Stimulated activated CD8-positive, alpha-beta memory T cell treated with anti-CD3 and anti-CD28 coated beads, Interleukin-12 subunit alpha, Interleukin-12 subunit beta, amount 100 ng/mL, for 4 hours (primary cell): ENCODE results near the gene PPP2R1A.
A peak's percentile ranks its signal among the peaks of the same experiment; 100 is the strongest.
"Not testable (repeated sequence)": the region's sequence is repeated elsewhere in the genome, so short reads cannot be mapped to it uniquely, and the experiment has no call there.

Source experiments
- DNase-seq: peaks from one replicate; pipeline ENCODE4 v3.0.0-alpha.2; 2020; ENCODE audit warnings: low read depth

Gene PPP2R1A

GRCh38 chr19:52200755-52201391 lies 11.0 kb downstream of the PPP2R1A start:
- not testable (repeated sequence) for DNase-seq

GRCh38 chr19:52206481-52206880 lies 16.6 kb downstream of the PPP2R1A start:
- DNase-seq: no peak

GRCh38 chr19:52211203-52211602 lies 21.4 kb downstream of the PPP2R1A start:
- DNase-seq: no peak

DNA sequence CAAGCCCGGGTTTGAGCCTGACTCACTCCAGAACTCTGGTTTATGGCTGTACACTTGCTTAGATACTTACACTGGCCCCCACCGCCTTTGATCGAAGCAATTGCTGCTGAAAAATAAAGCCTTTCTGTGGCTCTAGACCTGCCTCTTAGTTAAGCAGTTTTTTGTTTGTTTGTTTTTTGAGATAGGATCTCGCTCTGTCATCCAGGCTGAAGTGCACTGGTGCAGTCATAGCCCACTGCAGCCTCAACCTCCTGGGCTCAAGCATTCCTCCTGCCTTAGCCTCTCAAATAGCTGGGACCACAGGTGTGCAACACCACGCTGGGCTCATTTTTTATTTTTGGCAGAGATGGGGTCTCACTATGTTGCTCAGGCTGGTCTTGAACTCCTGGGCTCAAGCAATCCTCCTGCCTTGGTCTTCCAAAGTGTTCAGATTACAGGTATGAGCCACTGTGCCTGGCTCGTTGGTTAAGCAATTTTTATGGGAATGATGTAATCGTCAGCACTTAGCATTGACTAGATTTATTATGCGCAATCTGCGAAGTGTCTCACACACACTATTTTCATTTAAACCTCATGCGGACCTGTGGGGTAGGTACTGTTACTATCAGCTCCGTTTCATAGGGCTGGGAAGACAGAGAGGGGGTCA lies 22.2 kb downstream of the PPP2R1A start:
- no peak for DNase-seq

DNA sequence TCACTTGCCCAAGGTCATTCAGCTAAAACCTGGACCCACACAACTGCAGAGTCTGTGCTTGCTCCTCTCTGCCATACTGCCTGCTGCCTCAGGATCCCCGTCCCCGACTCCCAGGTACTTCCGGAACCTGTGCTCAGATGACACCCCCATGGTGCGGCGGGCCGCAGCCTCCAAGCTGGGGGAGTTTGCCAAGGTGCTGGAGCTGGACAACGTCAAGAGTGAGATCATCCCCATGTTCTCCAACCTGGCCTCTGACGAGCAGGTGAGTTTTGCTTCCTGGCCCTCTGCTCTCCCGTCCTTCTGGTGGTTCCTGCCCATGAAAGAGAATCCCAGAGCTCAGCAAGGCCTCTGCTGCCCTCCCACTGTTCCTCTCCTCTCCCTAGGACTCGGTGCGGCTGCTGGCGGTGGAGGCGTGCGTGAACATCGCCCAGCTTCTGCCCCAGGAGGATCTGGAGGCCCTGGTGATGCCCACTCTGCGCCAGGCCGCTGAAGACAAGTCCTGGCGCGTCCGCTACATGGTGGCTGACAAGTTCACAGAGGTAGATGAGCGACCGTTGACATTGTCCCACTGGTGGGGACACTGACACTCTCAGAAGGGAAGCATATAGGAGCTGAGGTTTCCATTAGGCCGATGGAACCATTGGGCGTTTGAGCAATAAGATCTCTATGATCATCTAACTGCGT lies 22.9 kb downstream of the PPP2R1A start:
- no peak for DNase-seq

DNA sequence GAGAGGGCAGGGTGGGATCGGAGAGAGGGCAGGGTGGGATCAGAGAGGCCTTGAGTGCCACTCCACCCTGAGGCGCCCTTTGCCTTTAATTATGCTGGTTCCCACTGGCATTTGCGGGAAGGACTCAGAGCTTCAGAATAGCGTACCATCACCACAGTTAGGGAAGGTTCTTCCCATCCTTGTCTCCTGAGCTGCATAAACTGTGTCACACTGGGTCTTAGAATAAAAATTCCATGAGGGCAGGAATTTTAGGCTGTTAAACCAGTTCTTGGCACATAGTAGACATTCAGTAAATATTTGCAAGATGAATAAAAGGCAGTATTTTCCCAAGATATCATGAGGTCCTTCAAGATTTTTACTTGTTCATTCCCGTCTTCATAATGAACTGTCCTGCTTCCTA lies 24.4 kb downstream of the PPP2R1A start:
- no peak for DNase-seq

DNA sequence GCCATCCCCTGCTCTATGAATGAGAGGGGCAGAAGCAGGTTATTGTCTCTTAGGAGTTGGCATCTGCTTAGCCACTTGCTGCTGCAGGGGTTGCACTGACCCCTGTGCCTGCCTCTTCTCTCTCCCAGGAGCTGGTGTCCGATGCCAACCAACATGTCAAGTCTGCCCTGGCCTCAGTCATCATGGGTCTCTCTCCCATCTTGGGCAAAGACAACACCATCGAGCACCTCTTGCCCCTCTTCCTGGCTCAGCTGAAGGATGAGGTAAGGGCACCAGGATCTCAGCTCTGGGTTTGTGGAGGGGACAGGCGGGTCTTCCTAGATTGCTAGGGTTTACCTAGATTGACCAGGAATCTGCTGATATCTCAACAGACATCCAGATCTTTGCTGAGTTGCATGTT lies 26.5 kb downstream of the PPP2R1A start:
- DNase-seq: no peak

GRCh38 chr19:52217576-52217975 lies 27.7 kb downstream of the PPP2R1A start:
- no peak for DNase-seq

DNA sequence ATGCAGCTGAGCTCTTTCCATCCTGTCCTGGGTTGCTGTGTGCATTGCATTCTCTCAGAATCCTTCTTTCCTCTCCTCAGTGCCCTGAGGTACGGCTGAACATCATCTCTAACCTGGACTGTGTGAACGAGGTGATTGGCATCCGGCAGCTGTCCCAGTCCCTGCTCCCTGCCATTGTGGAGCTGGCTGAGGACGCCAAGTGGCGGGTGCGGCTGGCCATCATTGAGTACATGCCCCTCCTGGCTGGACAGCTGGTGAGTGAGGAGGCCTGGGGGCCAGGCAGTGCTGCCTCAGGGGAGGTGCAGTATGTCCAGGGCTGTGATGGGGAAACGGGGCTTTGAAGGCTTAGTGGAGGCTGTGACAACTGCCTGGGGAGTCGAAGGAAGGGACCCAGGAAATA lies 29.8 kb downstream of the PPP2R1A start:
- DNase-seq: no peak

DNA sequence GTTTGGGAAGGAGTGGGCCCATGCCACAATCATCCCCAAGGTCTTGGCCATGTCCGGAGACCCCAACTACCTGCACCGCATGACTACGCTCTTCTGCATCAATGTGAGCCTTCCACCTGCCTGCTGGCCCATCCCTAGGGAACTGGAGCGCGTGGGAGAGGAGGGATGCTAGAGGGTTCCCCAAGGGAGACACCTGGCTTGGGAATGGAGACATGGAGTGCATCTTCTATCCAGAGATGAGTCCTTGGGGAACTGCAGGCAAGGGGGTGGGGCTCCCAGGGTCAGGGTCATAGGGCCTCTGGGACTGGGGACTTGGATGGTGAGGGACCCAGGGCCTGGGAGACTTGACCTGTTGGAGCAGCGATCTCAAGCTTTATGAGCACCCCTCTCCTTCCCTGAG lies 31.2 kb downstream of the PPP2R1A start:
- DNase-seq: no peak

DNA sequence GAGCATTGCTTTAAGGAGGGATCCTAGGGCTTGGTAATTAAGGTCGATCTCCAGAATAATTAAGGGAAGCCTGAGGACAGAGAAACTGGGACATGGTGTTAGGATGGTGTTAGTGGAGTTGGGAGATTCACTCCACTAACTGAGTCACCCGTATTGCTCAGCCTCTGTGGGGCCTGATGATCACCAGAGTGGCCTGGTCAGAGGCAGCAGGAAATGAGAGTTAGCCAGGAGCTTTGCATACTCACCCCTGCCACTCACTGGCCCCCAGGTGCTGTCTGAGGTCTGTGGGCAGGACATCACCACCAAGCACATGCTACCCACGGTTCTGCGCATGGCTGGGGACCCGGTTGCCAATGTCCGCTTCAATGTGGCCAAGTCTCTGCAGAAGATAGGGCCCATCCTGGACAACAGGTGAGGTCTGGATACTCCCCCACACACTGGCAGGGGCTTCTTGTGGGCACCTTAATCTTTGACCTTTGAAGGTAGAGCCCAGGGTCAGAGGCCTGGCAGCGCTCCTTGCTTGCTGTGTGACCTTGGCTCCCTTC lies 32.1 kb downstream of the PPP2R1A start:
- DNase-seq: no peak

- no peak for DNase-seq
Observed at GRCh38 chr19:52224211-52224610, 34.4 kb downstream of the PPP2R1A start.

GRCh38 chr19:52226652-52227051 lies 36.8 kb downstream of the PPP2R1A start:
- DNase-seq: no peak

DNA sequence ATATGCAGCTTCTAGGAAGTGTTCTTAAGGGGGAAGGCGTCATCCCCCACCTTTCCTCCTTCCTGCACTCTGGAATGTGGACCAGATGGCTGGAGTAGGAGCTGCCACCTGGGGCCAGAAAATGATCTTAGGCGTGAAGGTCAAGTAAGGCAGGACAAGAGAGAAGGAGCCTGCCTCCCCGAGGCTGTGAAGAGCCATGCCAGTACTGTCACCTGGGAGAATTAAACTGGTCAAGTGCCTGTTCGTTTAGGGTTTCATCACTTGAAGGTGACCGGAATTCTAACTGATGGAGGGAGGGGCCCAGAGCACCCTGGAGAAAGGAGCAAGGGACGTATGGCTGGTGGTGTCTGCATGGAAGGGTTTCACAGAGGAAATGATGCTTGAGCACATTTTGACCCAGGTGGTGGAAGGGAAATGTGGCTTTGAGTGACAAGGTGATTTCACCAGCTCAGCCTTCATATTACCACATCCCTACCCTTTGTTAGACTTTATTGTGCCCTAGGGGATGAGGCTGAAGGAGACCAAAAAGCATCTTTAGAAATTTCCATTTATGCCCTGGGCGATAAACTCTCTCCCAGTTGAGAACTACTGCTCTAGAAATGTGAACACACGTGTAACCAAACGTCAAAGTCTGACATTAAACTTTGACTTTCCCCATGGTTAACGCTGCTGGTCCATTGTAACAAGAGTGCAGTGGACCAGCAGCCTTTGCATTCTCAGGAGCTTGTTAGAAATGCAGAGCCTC lies 37.5 kb downstream of the PPP2R1A start:
- DNase-seq: no peak

DNA sequence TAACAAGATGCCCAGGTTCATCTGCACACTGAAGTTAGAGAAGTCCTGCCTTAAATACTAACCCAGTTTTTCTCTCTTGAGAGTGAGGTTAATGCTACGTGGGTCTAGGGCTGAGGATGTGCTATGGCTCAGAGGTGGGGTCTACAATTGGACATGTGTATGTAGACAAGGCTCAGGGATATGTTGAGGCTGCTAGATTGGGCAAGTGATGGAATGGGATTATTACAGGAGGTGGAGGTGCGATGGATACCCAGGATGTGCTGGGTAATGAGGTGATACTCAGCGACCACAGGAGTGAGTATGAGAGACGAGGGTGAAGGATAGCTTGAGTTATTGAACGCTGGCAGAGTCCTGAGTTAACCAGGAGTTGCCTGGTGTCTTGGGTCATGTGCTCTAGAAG lies 38.1 kb downstream of the PPP2R1A start:
- DNase-seq: no peak

DNA sequence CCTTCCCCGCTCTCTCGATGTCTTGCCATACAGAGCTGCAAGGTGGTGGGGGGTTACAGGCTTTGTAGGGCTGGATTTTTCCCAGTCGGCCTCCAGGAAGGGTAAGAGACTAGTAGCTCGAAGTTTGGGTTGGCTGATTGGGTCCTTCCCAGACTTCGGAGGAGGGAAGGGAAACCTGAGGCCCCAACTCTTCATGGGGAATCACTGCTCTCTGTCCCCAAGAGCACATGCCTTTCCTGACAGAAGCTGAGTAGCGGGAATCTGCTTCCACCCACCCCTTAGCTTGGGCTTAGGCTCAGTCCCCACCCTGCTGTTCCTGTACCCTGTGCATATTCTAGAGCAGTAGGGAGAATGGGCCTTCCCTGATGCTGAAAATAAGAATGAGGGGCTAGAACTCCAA lies 39.7 kb downstream of the PPP2R1A start:
- DNase-seq: no peak

DNA sequence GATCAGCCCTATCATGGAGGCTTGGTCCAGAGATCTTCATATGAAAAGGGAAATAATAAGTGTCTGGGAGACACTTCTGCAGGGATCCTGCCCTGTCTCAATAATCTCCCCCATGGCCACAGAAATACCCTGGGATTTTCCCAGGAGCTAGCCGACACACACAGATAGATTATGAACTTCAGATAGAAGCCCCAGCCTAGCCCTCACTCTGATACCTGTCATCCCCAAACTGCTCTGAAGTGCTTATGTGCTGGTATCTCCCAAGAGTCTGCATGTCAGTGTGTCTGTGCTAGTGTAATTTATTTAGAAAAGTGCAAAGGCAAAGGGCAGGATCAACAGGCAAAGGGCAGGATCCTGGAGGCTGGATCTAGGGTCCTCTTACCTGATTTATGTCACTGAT lies 40.8 kb downstream of the PPP2R1A start:
- DNase-seq: no peak

- no peak for DNase-seq
Observed at GRCh38 chr19:52231154-52231910, 41.5 kb downstream of the PPP2R1A start.

DNA sequence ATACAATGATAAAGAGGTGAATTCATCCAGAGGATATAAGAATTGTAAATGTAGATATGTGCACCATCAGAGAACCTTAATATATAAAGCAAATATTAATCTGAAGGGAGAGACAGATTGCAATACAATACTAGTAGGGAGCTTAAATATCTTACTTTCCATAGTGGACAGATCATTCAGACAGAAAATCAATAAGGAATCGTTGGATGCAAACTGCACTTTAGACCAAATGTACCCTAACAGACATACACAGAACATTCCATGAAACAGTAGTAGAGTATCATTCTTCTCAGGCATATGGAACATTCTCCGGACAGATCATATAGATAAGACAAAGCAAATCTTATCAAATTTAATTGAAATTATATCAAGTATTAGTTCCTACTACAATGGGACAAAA lies 44.6 kb downstream of the PPP2R1A start:
- DNase-seq: no peak

DNA sequence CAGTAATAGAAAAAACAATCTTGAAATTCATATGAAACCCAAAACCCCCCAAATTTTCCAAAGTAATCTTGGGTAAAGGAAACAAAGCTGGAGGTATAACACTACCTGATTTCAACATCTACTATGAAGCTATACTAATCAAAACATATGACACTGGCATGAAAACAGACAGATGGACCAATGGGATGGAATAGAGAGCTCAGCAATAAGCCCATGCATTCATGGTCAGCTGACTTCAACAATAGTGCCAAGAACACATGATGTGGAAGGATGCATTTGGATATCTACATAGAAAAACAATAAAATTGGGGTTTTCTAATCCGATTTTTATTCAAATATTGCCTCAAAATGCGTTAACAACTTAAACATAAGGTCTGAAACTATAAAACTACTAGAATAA lies 47.3 kb downstream of the PPP2R1A start:
- DNase-seq: no peak

- DNase-seq: peak; percentile 32
Observed at GRCh38 chr19:52237771-52238400, 48.0 kb downstream of the PPP2R1A start.
